GM21526 (cell line): ENCODE results near the gene SOS1.
"Not testable (repeated sequence)": the region's sequence is repeated elsewhere in the genome, so short reads cannot be mapped to it uniquely, and the experiment has no call there.

Experiments used
- ATAC-seq: cut with Tn5 transposase; IDR thresholded peaks from one replicate; pipeline ENCODE4 v1.9.1; 2021; ENCODE audit warnings: moderate library complexity; ENCODE audit not compliant: unreplicated experiment, low FRiP score

The SOS1 gene

DNA sequence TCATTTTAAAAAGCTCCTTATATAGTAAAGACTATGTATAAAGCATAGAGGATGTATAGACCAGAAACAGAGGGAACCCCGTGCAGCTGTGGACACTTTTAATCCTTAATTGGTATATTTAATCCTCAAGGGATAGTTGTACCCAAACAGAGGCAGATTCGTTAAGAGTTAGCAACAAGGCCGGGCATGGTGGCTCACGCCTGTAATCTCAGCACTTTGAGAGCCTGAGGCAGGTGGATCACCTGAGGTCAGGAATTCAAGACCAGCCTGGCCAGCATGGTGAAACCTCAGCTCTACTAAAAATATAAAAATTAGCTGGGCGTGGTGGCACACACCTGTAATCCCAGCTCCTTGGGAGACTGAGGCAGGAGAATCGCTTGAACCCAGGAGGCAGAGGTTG, 184.3 kb downstream of the SOS1 start:
- ATAC-seq: not testable (repeated sequence)

DNA sequence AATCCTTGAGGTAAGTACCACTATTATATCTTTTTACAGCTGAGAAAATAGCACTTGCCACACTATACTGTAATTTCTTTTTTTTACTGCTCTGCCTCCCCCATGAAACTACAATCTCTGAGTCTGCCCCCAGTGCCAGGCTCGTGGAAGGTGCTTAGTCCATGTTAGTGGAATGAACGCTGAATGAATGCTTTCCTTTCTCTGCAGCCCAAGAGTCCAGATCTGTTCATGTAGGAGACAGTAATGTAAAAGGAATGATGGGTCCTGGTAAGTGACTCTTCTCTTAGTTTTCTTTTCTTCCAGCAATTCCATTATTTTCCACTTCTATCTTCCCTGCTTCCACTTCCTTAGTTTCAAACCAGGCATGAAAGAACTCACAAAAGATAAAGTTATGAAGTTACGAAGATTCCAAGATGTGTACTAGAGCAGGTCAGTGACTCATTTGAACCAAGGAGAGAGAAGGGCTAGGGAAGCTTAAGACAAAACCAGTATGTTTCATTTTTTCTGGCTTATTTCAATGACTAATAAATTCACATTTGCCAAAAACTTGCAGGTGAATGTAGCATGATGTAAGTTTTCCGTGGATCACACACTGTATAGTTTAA, 185.2 kb downstream of the SOS1 start:
- ATAC-seq: no peak

DNA sequence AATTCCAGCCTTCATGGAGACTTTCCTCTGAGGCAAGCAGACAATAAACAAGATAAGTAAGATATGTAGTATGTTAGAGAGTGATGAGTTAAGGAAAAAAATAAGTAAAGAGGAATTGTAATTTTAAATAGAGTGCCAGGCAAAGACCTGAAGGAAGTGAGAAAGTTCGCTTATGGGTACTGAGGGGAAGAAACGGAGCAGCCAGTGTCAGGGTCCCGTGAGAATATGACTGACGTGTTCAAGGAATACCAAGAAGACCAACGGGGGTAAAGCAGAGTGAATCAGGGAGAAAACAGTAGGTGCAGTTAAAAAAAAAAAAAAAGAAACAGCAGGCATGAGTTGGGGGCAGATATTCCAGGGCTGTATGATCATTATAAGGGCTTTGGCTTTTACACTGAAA, 186.1 kb downstream of the SOS1 start:
- no peak for ATAC-seq

DNA sequence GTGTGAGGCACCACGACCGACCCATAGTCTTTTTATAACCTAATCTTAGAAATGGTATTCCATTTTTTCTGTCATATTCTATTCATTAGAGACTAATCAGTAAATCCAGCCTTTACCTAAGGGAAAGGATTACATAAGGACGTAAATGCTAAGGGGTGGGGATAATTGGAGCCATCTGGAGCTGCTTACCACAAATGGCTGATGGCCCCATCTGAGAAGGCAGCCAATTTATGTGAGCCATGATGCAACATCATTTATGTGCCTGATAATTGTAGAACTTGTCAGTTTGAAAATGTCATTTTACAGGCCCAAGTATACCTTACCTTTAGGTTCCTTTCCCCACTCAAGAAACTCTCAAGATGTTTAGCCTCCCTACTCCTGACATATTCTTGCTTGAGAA, 187.2 kb downstream of the SOS1 start:
- ATAC-seq: no peak

DNA sequence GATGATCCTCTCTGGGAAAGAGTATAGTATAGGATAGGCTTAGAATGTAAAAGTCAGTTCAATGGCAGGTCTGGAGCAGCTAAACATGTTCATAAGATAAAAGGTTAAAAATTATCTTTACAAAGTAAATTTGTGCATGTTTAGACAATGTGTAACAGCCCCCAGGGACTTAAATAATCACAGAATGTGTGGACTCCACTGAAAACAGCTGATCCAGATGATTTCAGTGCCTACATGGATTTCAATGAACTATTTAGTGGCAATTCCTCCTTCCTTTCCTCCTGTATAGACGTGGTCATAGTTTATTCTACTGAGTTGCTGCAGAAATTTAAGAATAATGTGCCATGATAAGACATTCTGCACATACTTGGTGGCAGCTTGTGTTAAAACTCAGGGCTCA, 188.3 kb downstream of the SOS1 start:
- no peak for ATAC-seq
